ENCODE data around the gene SLC25A12.

GRCh38 chr2:171893196-171893823 lies 734 bp downstream of the SLC25A12 start:
- TF ChIP-seq CTCF (IDR thresholded peaks at IDR 0.05; ENCODE audit: borderline replicate concordance, extremely low read depth, low read length, poor library complexity, severe bottlenecking) (no peak), EZH2 (IDR thresholded peaks at IDR 0.05; ENCODE audit: borderline replicate concordance, low read depth, low read length, severe bottlenecking) (no peak)

Data from DND-41 (cell line).